Activated CD8-positive, alpha-beta memory T cell treated with anti-CD3 and anti-CD28 coated beads, Interleukin-2, amount 50 U/mL, for 1 hour (primary cell): ENCODE data around the gene ADAMTS14.

Experiments used
- DNase-seq: peaks from one replicate; pipeline ENCODE4 v3.0.0-alpha.2; 2020; ENCODE audit errors: extremely low read depth

The ADAMTS14 gene

DNA sequence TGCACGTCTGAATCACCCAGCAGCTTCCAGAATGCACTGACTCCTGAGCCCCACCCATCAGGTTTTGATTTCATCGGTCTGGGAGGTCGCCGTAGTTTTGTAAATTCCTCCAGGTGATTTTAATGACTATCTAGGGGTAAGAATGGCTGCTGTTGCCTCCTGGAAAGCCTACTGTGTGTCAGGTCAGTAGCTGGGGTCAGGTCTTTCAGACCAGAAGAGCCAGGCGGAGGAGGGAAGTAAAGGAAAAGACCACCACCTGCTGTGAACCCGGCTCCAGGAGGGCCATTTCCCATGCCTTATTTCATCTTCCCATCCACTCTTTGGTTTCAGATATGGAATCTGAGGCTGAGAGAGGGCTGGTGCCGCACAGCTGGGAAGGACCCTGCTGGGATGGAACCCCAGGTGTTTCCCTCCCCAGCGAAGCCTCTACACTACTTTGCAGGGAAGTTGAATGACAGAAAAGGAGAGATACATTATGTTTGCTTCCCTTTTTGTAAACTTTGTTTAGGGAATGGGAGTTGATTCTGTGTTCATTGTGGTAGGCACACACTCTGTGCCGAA is 19.8 kb downstream of the ADAMTS14 start:
- DNase-seq = no peak

- DNase-seq = no peak
Observed at GRCh38 chr10:70693619-70694335, 21.5 kb downstream of the ADAMTS14 start.

- no peak for DNase-seq
Observed at GRCh38 chr10:70694418-70695141, 22.3 kb downstream of the ADAMTS14 start.

GRCh38 chr10:70695241-70696030 is 23.1 kb downstream of the ADAMTS14 start:
- no peak for DNase-seq

GRCh38 chr10:70698211-70698610 is 25.9 kb downstream of the ADAMTS14 start:
- DNase-seq = no peak

DNA sequence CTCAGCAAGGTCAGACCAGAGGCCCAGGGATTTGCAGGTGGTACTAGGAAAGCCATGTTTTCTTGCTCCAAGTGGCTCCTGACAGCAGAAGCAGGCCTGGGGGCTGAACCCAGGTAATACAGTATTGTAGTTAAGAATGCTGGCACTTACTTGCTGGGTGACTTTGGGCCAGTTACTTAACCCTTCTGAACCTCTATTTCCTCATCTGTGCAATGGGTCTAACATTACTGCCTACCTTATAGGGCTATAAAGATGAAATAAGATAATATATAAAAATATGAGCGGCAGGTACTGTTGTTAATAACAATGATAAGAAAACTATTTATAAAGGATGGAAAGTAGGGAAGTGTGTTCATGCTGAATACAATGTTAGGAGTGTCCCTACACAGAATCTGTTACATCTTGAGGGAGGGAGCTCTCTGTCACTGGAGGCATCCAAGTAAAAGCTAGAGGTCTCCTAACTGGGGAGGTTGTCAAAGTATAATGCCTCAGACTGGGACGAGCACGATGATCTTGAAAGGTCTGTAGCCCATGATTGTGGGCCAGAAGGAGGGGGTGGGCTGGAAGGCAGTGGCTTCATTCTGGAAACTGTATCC is 26.9 kb downstream of the ADAMTS14 start:
- DNase-seq = no peak

GRCh38 chr10:70699659-70700174 is 27.4 kb downstream of the ADAMTS14 start:
- no peak for DNase-seq

GRCh38 chr10:70702190-70702763 is 30.0 kb downstream of the ADAMTS14 start:
- DNase-seq = no peak

GRCh38 chr10:70704211-70704610 is 31.9 kb downstream of the ADAMTS14 start:
- DNase-seq = no peak

- no peak for DNase-seq
Observed at GRCh38 chr10:70705121-70705861, 33.0 kb downstream of the ADAMTS14 start.

DNA sequence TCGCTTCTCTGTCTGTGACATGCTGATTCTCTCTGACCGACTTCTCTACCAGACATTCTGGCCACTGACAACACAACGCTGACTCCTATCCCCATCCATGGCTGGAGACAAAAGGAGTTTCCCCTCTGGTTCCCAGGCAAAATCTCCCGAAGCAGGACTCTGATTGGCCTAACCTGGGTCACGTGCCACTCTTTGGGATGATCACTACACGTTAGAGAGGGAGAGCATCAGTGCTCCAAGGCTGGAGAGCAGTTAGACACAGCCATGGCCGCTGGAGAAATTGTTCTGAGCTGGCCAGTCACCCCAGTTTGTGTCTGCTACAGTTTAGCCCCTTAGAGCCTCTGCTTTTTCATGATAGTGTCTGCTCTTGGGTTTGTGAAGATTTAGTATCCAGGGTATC is 38.9 kb downstream of the ADAMTS14 start:
- no peak for DNase-seq

DNA sequence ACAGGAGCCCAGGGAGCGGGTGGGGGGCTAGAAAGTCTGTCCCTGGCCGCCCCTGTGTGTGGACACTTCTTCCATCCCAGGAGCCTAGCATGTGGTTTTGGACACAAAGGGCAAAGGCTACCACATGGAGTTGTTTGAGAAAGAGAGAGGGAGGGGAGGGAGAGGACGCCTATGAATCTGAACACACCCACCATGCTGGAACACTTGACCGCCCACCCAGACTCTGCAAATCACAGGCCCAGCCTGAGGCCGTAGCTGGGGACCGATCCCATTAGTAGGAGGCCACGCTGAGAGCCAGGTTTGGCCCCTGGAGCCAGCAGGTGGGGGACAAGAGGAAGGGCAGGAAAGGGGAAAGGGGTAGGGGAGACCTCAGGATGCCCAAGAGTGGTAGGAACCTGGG is 39.6 kb downstream of the ADAMTS14 start:
- DNase-seq = no peak

- DNase-seq = no peak
Observed at GRCh38 chr10:70714245-70714644, 41.9 kb downstream of the ADAMTS14 start.

DNA sequence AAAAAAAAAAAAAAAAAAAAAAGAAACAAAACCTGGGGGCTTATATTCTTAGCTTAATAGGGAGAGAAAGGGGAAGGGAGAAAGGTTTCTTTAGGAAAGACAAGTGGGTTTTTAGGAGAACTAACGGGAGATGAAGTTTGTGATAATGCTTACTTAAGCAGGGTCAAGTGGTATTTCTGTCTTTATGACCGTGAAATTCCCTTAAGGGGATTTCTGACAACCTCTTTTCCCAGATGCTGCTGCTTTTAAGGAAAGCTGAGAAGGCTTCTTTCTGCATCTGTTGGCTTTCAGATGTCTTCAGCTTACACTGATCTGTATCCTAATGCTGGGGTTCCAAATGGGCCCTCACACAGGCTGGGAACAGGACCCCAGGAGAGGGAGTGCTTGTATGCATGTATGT is 42.6 kb downstream of the ADAMTS14 start:
- DNase-seq = no peak

DNA sequence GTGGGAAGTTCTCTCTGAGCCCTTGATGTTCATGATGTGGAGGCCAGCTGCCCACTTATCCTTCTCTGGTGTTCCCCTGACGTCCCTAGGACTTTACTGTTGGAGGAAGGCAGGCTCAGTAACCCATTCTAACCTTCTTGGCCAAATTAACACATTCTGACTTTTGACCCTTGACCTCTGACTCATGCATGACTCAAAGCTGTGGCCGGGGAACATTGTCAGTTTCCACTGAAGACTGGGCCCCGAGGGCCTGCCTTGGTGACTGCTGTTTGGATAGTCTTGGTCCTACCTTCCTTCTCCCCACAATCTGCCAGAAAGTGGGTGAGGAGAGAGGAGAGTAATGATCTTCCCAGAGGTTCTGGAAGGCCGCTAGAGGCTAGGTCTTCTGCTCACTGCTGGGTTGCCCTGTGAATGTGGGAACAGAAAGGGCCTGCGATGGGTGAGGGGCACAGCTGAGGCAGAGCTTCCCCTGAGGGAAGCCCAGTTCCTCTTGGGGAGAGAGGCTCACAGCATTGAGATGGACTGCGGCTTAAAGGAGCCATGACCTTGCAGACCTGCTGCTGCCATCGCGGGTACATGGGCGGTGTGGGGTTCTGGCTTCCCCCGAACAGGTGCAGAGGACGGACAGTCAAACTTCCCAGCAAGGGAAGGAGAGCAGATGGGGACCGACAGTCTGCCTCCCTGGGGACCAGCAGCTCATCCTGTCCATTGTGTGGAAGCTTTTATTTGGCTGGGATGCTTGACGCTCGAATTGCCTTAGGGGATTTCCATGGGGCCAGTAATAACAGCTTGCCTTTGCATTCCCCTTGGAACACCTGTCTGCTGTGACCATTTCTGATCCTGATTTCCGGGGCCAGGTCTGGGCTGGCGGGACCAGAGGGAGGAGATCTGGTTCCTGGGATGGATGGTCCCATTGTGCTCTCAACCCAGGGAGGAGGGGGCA is 43.8 kb downstream of the ADAMTS14 start:
- no peak for DNase-seq

GRCh38 chr10:70722820-70723424 is 50.6 kb downstream of the ADAMTS14 start:
- no peak for DNase-seq

DNA sequence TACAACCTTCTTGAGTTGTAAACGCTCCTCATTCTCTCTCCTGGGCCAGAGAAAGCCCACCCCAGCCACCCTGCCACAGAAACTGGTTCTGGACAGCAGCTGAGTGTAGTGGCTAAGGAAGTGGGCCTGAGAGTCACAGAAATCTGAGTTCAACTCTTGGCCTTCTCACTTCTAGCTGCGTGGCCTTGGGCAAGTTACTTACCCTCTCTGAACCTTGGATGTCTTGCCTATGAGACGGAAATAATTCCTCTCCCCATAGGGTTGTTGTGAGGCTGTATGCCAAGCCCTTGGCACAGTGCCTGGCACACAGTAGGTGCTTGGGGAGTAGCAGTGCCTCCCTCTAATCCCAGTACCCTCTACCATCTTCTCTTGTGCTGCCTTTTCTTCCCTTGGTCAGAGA is 51.5 kb downstream of the ADAMTS14 start:
- DNase-seq = no peak

DNA sequence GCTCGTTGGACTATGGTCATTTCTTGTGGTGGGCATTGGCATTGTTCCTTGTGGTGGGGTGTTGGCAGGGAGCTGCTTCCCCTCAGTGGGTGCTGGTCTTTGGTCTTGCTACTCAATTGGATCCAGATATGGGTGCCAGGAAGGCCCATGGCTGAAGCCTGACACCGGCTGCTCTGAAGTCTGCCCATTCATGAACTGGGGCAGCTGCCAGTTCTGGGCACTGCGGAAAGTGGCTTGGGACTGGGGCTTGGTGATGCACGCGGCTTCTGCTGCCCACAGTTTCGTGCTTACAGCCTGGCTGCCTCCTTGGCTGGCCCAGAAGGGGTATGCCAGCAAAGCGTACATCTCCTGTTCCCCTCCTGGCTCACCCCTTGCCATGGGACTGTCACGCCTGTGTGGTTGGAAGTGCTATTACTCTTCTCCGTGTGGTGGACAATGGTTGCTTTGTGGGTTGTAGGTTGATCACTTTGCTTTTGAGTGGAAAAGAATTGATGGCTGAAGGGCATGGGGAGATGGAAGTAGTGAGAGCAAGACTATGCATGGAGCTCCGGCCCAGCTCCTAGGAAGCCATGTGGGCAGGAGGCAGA is 54.7 kb downstream of the ADAMTS14 start:
- no peak for DNase-seq

DNA sequence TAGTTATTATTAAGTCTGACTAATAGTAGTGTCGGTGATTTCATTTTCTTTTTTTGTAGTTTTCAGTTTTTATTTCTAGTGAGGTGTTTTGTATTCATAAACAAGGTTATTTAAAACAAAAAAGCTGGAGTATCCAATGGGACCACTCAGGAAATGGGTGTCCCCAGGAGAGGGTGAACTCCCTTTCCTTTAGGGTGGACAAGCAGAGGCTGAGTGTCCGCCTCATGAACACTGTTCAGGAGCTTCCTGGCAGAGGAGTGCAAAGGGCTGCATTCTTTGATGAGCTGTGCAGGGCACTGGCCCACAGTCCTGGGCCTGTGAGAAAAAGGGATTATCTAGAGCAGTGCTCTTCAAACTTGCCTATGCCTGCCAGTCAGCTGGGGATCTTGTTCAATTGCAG is 56.0 kb downstream of the ADAMTS14 start:
- no peak for DNase-seq
